ENCODE data around the gene SNRPB.
A peak's percentile ranks its signal among the peaks of the same experiment; 100 is the strongest.

Gene SNRPB

DNA sequence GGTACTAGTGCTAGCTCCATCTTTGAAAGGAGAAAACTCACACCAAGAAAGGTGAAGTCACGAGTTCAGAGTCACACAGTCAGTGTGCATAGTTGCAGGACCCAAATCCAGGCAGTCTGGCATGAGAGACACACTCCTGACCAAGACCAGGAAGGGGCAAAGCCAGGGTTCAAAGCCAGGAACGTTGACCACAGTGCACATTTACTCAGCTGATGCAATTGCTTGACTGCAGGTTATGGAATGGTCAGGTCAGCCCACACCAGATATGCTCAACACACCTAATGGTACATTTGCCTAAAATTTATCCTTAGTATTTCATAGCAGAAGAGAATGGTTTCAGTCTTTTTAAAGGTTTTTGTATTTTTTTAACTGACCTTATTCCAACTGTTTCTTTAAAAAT lies 52.2 kb downstream of the SNRPB start:
- DNase-seq, result no peak

DNA sequence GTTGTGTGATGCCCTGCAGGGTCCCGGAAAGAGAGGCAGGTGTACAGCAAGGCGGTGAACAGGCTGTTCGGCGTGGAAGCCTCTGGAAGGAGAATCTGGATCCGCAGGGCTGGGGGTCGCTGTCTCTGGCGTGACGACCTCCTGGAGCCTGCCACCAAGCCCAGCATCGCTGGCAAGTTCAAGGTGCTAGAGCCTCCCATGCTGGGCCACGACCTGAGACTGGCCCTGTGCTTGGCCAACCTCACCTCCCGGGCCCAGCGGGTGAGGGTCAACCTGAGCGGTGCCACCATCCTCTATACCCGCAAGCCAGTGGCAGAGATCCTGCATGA lies 53.4 kb downstream of the SNRPB start:
- DNase-seq, result no peak

DNA sequence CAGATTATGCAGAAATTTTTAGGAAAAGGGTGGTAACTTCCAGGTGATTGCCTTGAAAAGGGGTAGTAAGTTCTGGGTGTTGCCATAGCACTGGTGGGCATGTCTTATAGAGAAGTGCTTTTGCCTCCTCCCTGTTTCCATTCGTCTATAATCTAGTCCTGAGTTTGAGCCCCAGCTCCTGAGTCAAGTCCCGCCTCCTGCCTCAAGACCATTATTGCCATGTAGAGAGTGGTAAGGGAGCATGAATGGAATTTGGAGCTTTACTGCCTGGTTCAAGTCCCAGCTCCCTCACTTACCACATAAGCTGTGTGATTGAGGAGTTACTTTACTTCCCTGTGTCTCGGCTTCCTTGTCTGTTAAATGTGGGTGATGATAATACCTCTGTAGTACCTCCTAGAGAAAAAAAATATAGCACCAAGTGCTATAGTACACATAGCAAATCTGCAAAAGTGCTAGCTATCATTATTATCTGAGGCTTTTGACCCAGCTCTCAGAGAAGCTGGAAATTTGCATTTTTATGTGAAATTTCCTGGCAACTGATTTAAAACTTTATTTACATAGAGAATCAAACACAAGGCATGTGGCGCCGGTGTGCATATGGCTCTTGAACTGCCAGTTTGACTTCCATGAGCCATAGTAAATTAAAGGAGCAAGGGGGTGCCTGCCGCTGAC lies 53.9 kb downstream of the SNRPB start:
- peak; percentile 35 for DNase-seq
